NCI-H2029 treated with DMSO at 0.1 percent for 48 hours (cell line): ENCODE data around the gene ARHGAP24.
"Not testable (repeated sequence)": the region's sequence is repeated elsewhere in the genome, so short reads cannot be mapped to it uniquely, and the experiment has no call there.

Source experiments
- DNase-seq: peaks from one replicate; lab custom pipeline; 2025; lab: John Stamatoyannopoulos, UW

ARHGAP24 gene

GRCh38 chr4:85956293-85956945, 481.5 kb downstream of the ARHGAP24 start:
- DNase-seq, result no peak

GRCh38 chr4:85961887-85962286, 486.9 kb downstream of the ARHGAP24 start:
- DNase-seq, result no peak

- DNase-seq, result no peak
Measured at GRCh38 chr4:85963231-85963630, 488.3 kb downstream of the ARHGAP24 start.

- no peak for DNase-seq
Measured at GRCh38 chr4:85964298-85964697, 489.3 kb downstream of the ARHGAP24 start.

GRCh38 chr4:85965017-85965416, 490.1 kb downstream of the ARHGAP24 start:
- DNase-seq, result not testable (repeated sequence)

GRCh38 chr4:85965529-85965928, 490.6 kb downstream of the ARHGAP24 start:
- no peak for DNase-seq

- DNase-seq, result no peak
Measured at GRCh38 chr4:85966373-85966772, 491.4 kb downstream of the ARHGAP24 start.

GRCh38 chr4:85967872-85968271, 492.9 kb downstream of the ARHGAP24 start:
- no peak for DNase-seq

GRCh38 chr4:85968945-85969819, 494.2 kb downstream of the ARHGAP24 start:
- DNase-seq, result peak; percentile 16

GRCh38 chr4:85970535-85970934, 495.6 kb downstream of the ARHGAP24 start:
- DNase-seq, result no peak

GRCh38 chr4:85979276-85979675, 504.3 kb downstream of the ARHGAP24 start:
- DNase-seq, result no peak

GRCh38 chr4:85986266-85986665, 511.3 kb downstream of the ARHGAP24 start:
- no peak for DNase-seq

- no peak for DNase-seq
Measured at GRCh38 chr4:85993641-85994040, 518.7 kb downstream of the ARHGAP24 start.

- DNase-seq, result no peak
Measured at GRCh38 chr4:85994576-85994975, 519.6 kb downstream of the ARHGAP24 start.

- no peak for DNase-seq
Measured at GRCh38 chr4:85995361-85995760, 520.4 kb downstream of the ARHGAP24 start.

- no peak for DNase-seq
Measured at GRCh38 chr4:86001591-86001990, 526.6 kb downstream of the ARHGAP24 start.

- DNase-seq, result no peak
Measured at GRCh38 chr4:86004030-86004429, 529.1 kb downstream of the ARHGAP24 start.

GRCh38 chr4:86006057-86006456, 531.1 kb downstream of the ARHGAP24 start:
- no peak for DNase-seq

GRCh38 chr4:86007042-86007441, 532.1 kb downstream of the ARHGAP24 start:
- DNase-seq, result no peak

GRCh38 chr4:86011117-86011516, 536.2 kb downstream of the ARHGAP24 start:
- no peak for DNase-seq

- DNase-seq, result no peak
Measured at GRCh38 chr4:86013621-86014020, 538.7 kb downstream of the ARHGAP24 start.

- DNase-seq, result no peak
Measured at GRCh38 chr4:86014599-86014998, 539.6 kb downstream of the ARHGAP24 start.
